Measurements from ENCODE around the gene AP2A2. TPM values are rescaled to one million over a fixed set of nuclear protein-coding genes. Genes with fewer than 3 reads are reported as not detected.
"Not testable (repeated sequence)": the region's sequence is repeated elsewhere in the genome, so short reads cannot be mapped to it uniquely, and the experiment has no call there.

The AP2A2 gene
- total RNA-seq, 1 donor from 2014 or later, result 91.4 TPM

DNA sequence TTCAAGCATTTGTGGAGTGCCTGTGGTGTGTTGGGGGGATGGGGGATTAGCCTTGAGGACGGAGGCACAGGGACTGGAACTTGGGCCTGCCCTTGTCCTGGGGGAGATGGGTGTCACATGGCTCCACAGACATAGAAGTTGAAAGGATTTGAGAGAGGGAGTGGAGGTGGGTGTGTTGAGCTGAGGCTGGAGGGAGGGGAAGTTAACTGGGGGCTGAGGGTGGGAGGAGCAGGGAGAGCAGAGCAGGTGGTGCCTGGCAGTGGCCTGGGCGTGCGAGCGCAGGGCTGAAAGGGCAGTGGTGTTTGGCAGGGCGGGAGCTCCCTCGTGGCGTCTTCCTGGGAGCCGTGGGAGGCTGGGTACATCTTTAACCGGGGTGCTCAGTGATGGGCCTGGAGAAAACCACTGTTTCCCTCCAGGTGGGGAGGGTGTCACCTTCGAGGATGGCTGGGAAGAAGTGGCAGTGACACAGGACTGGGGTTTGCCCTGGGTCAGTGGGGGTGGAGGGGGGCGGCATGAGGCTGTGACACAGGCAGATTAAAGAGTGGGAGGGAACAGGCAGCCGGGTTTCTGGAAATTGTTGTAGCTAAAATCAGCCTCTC lies 45.5 kb downstream of the AP2A2 start:
- DNase-seq (ENCODE audit: low read depth), result no peak
- Histone ChIP-seq H3K27me3 (ENCODE audit: control insufficient read depth, insufficient read depth, low read length) (no peaks in the 10 kb centered on the region), H3K36me3 (ENCODE audit: control insufficient read depth, insufficient read depth, low read length) (peaks cover 5% of the 10 kb centered on the region), H3K4me3 (ENCODE audit: low read depth, low read length) (no peak overlapping the region)
- TF ChIP-seq CTCF (IDR thresholded peaks at IDR 0.05; ENCODE audit: insufficient read depth, low read length, poor library complexity, severe bottlenecking), result no peak

- Histone ChIP-seq H3K27me3 (ENCODE audit: control insufficient read depth, insufficient read depth, low read length) (no peaks in the 10 kb centered on the region), H3K4me3 (ENCODE audit: low read depth, low read length) (no peak overlapping the region), H3K36me3 (ENCODE audit: control insufficient read depth, insufficient read depth, low read length) (peaks cover 8% of the 10 kb centered on the region)
- TF ChIP-seq CTCF (IDR thresholded peaks at IDR 0.05; ENCODE audit: insufficient read depth, low read length, poor library complexity, severe bottlenecking), result no peak
- no peak for DNase-seq (ENCODE audit: low read depth)
Observed at GRCh38 chr11:971731-972365, 46.2 kb downstream of the AP2A2 start.

- no peaks in the 10 kb centered on the region for H3K27me3 ChIP-seq (ENCODE audit: control insufficient read depth, insufficient read depth, low read length)
- peaks cover 8% of the 10 kb centered on the region for H3K36me3 ChIP-seq (ENCODE audit: control insufficient read depth, insufficient read depth, low read length)
- DNase-seq (ENCODE audit: low read depth), result no peak
- no peak overlapping the region for H3K4me3 ChIP-seq (ENCODE audit: low read depth, low read length)
- no peak for TF ChIP-seq CTCF (IDR thresholded peaks at IDR 0.05; ENCODE audit: insufficient read depth, low read length, poor library complexity, severe bottlenecking)
Observed at GRCh38 chr11:972523-973211, 47.0 kb downstream of the AP2A2 start.

GRCh38 chr11:973237-973636 lies 47.6 kb downstream of the AP2A2 start:
- Histone ChIP-seq H3K36me3 (ENCODE audit: control insufficient read depth, insufficient read depth, low read length) (peaks cover 8% of the 10 kb centered on the region), H3K27me3 (ENCODE audit: control insufficient read depth, insufficient read depth, low read length) (no peaks in the 10 kb centered on the region), H3K4me3 (ENCODE audit: low read depth, low read length) (no peak overlapping the region)
- no peak for DNase-seq (ENCODE audit: low read depth)
- TF ChIP-seq CTCF (IDR thresholded peaks at IDR 0.05; ENCODE audit: insufficient read depth, low read length, poor library complexity, severe bottlenecking), result no peak

- not testable (repeated sequence) for H3K36me3 ChIP-seq (ENCODE audit: control insufficient read depth, insufficient read depth, low read length)
Observed at GRCh38 chr11:975376-975775, 49.7 kb downstream of the AP2A2 start.

DNA sequence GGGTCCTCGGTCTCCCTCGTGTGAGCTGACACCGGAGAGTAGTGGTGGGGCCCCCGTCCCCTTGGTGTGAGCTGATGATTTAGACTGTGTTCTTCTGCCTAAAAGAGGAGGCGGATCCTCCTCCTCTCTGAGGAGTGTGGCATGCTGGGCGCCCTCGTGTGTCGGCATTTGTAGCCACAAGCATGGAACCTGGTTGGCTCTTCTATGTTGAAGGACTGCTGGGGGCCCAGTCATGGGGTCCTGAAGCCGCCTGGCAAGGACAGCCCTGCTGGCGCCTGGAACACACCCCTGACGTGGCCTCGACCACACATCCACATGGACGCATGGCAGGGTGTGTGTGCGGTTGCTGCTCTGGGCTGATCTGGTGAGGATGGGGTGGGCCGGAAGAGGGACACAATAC lies 50.2 kb downstream of the AP2A2 start:
- H3K27me3 ChIP-seq (ENCODE audit: control insufficient read depth, insufficient read depth, low read length), result no peaks in the 10 kb centered on the region
- H3K36me3 ChIP-seq (ENCODE audit: control insufficient read depth, insufficient read depth, low read length), result peaks cover 6% of the 10 kb centered on the region
- TF ChIP-seq CTCF (IDR thresholded peaks at IDR 0.05; ENCODE audit: insufficient read depth, low read length, poor library complexity, severe bottlenecking), result no peak
- DNase-seq (ENCODE audit: low read depth), result no peak
- H3K4me3 ChIP-seq (ENCODE audit: low read depth, low read length), result no peak overlapping the region

More at GRCh38 chr11:975376-975775, 49.7 kb downstream of the AP2A2 start:
- not testable (repeated sequence) for H3K27me3 ChIP-seq (ENCODE audit: control insufficient read depth, insufficient read depth, low read length); H3K4me3 ChIP-seq (ENCODE audit: low read depth, low read length); DNase-seq (ENCODE audit: low read depth)
